GM23338 (cell line): ENCODE data around the gene BATF3. TPM values are rescaled to one million over a fixed set of nuclear protein-coding genes. Genes with fewer than 3 reads are reported as not detected.

ENCODE experiments used
- ATAC-seq: fragments of 200-7000 bp; cut with Tn5 transposase; 3 replicates; pipeline ENCODE4 v1.9.1; 2020
- DNase-seq: peaks from one replicate; pipeline ENCODE4 v3.0.0-alpha.2; 2015; ENCODE audit warnings: low spot score
- H2AFZ ChIP-seq: fragments of 200-600 bp; sonication (generic); 2 replicates; pipeline ENCODE4 v1.8.0; 2016; ENCODE audit warnings: antibody characterized with exemption, mild to moderate bottlenecking, moderate library complexity
- H3F3A ChIP-seq: fragments of 200-600 bp; sonication (generic); replicated peaks from 2 replicates; pipeline ENCODE4 v1.8.0; 2017; ENCODE audit warnings: antibody characterized with exemption, mixed run types, low read depth
- H3K27ac ChIP-seq: fragments of 200-600 bp; sonication (generic); 2 replicates; pipeline ENCODE4 v1.6.1; 2016; ENCODE audit warnings: low read depth
- H3K27me3 ChIP-seq: fragments of 200-600 bp; sonication (generic); 2 replicates; pipeline ENCODE4 v1.8.0; 2016; ENCODE audit warnings: mild to moderate bottlenecking, mixed run types, moderate library complexity; ENCODE audit not compliant: insufficient read depth
- H3K36me3 ChIP-seq: fragments of 200-600 bp; sonication (generic); 2 replicates; pipeline ENCODE4 v1.8.0; 2016; ENCODE audit warnings: mild to moderate bottlenecking; ENCODE audit not compliant: insufficient read depth
- H3K4me1 ChIP-seq: fragments of 200-600 bp; sonication (generic); 2 replicates; pipeline ENCODE4 v1.8.0; 2016; ENCODE audit warnings: mild to moderate bottlenecking, moderate library complexity; ENCODE audit not compliant: insufficient read depth
- H3K4me2 ChIP-seq: fragments of 200-600 bp; sonication (generic); 2 replicates; pipeline ENCODE4 v1.7.1; 2017; ENCODE audit warnings: mixed run types
- H3K4me3 ChIP-seq: fragments of 200-600 bp; sonication (generic); 2 replicates; pipeline ENCODE4 v1.6.1; 2016; ENCODE audit warnings: mixed run types
- H3K79me2 ChIP-seq: fragments of 200-600 bp; sonication (generic); replicated peaks from 2 replicates; pipeline ENCODE4 v1.8.0; 2017; ENCODE audit warnings: mild to moderate bottlenecking; ENCODE audit not compliant: insufficient read depth
- H3K9me2 ChIP-seq: fragments of 200-600 bp; sonication (generic); 2 replicates; pipeline ENCODE4 v1.8.0; 2017; ENCODE audit not compliant: insufficient read depth
- H4K20me1 ChIP-seq: fragments of 200-600 bp; sonication (generic); replicated peaks from 2 replicates; pipeline ENCODE4 v1.8.0; 2017; ENCODE audit warnings: mild to moderate bottlenecking; ENCODE audit not compliant: insufficient read depth
- H3K27ac Mint-ChIP-seq: 2 replicates; pipeline ENCODE4 v1.8.0; 2020; ENCODE audit warnings: inconsistent platforms, mild to moderate bottlenecking, moderate library complexity, mixed read lengths
- H3K27me3 Mint-ChIP-seq: 3 replicates; pipeline ENCODE4 v1.8.0; 2022; ENCODE audit warnings: low read depth, mild to moderate bottlenecking, moderate library complexity, mixed read lengths, inconsistent platforms; ENCODE audit not compliant: insufficient read depth, poor library complexity
- H3K36me3 Mint-ChIP-seq: 3 replicates; pipeline ENCODE4 v1.8.0; 2021; ENCODE audit warnings: low read depth, mild to moderate bottlenecking, inconsistent platforms, moderate library complexity, mixed read lengths
- H3K4me1 Mint-ChIP-seq: 3 replicates; pipeline ENCODE4 v1.8.0; 2020; ENCODE audit warnings: mild to moderate bottlenecking, inconsistent platforms, mixed read lengths
- H3K4me3 Mint-ChIP-seq: 3 replicates; pipeline ENCODE4 v1.8.0; 2021; ENCODE audit warnings: moderate library complexity, mild to moderate bottlenecking, inconsistent platforms, mixed read lengths
- H3K9me3 Mint-ChIP-seq: 3 replicates; pipeline ENCODE4 v1.8.0; 2020; ENCODE audit warnings: moderate library complexity, mild to moderate bottlenecking, inconsistent platforms, mixed read lengths
- CREB1 ChIP-seq: fragments of 250-450 bp; sonication (Bioruptor Pico); IDR thresholded peaks from 2 replicates; pipeline ENCODE4 v1.5.0; 2020; ENCODE audit warnings: low read depth, mild to moderate bottlenecking, moderate library complexity
- CTCF ChIP-seq, 2 experiments: fragments of 200-600 bp in 1 of 2; sonication (generic) in 1 of 2; conservative IDR thresholded peaks; 2 replicates each; pipeline versions ENCODE4 v1.5.1 to v1.6.1; 2016 to 2017; ENCODE audit warnings: antibody characterized with exemption in 2 of 2, low read depth in 2 of 2, mild to moderate bottlenecking in 2 of 2, moderate library complexity in 1 of 2
- ETS1 ChIP-seq: IDR thresholded peaks from 2 replicates; pipeline ENCODE4 v1.6.1; 2016; ENCODE audit warnings: antibody characterized with exemption
- EZH2 ChIP-seq: fragments of 200-600 bp; sonication (generic); IDR thresholded peaks from one replicate; pipeline ENCODE4 v1.8.0; 2017; ENCODE audit warnings: antibody characterized with exemption, mild to moderate bottlenecking, low read depth; ENCODE audit not compliant: unreplicated experiment
- EZH2phosphoT487 ChIP-seq: fragments of 200-600 bp; sonication (generic); IDR thresholded peaks from one replicate; pipeline ENCODE4 v1.8.1; 2018; ENCODE audit warnings: antibody characterized with exemption; ENCODE audit not compliant: unreplicated experiment
- POLR2AphosphoS5 ChIP-seq: IDR thresholded peaks from 2 replicates; pipeline ENCODE4 v1.6.1; 2016; ENCODE audit warnings: antibody characterized with exemption, low read depth
- REST ChIP-seq: IDR thresholded peaks from one replicate; pipeline ENCODE4 v1.6.1; 2018; ENCODE audit warnings: antibody characterized with exemption; ENCODE audit not compliant: unreplicated experiment
- STAT1 ChIP-seq: IDR thresholded peaks from one replicate; pipeline ENCODE4 v1.6.1; 2016; ENCODE audit warnings: antibody characterized with exemption; ENCODE audit not compliant: unreplicated experiment
- polyA plus RNA-seq: library from polyadenylated mRNA; unstranded; fragments of >200 nt; fragmentation: Nextera tagmentation; extraction: Ambion mirVana; gene quantifications from 2 replicates; pipeline ENCODE4 v1.2.1, GENCODE V29; 2016
- total RNA-seq: library from RNA; depleted of rRNA; stranded (reverse); fragments of >200 nt; shearing (Covaris generic); gene quantifications from 2 replicates; pipeline ENCODE4 v1.2.3, GENCODE V29; 2014

BATF3 gene
- total and polyA plus RNA-seq, 2 experiments from 2014 or later: 3.6 to 7.8 TPM

GRCh38 chr1:212699104-212699624 is 476 bp downstream of the BATF3 start:
- Histone ChIP-seq H3K4me3 (peak overlapping the region; percentile 68), H2AFZ (peak overlapping the region; percentile 95), H3K4me2 (peak overlapping the region; percentile 89), H3F3A (0 out of 2 replicates have a peak, but pooled peaks cover 10% of the 10 kb centered on the region), H3K79me2 (no peaks in the 10 kb centered on the region), H3K36me3 (no peaks in the 10 kb centered on the region), H3K4me1 (peaks cover 6% of the 10 kb centered on the region), H4K20me1 (no peaks in the 10 kb centered on the region; the same call in 1 of the 2 replicates), H3K9me2 (no peaks in the 10 kb centered on the region), H3K27ac (no peak overlapping the region), H3K27me3 (peaks cover 71% of the 10 kb centered on the region)
- Mint-ChIP-seq H3K27ac (no peak overlapping the region), H3K27me3 (peaks cover 42% of the 10 kb centered on the region), H3K36me3 (no peaks in the 10 kb centered on the region; the same call in 2 of the 3 replicates), H3K9me3 (no peaks in the 10 kb centered on the region), H3K4me1 (peaks cover 21% of the 10 kb centered on the region), H3K4me3 (peak overlapping the region; percentile 75)
- ATAC-seq: peak; percentile 89
- peak; percentile 88 for DNase-seq
- TF ChIP-seq ETS1 (no peak), CREB1 (CRISPR knock-in tag) (no peak), EZH2phosphoT487 (no peak), CTCF (conservative IDR thresholded peaks at IDR 0.05; ENCODE audit: low read depth in 2 of 2) (peak; percentile 54 to 69), POLR2AphosphoS5 (no peak), EZH2 (no peak), REST (no peak), STAT1 (no peak)
